NB4 (cell line): ENCODE measurements around the gene TRMT1.

Experiments used
- CTCF ChIP-seq: IDR thresholded peaks from one replicate; pipeline ENCODE4 v1.5.1; 2012; ENCODE audit warnings: low read depth, low read length
- MAX ChIP-seq: IDR thresholded peaks from 2 replicates; pipeline ENCODE4 v1.6.1; 2011; ENCODE audit warnings: low read depth, low read length
- POLR2A ChIP-seq: IDR thresholded peaks from 2 replicates; pipeline ENCODE4 v1.6.1; 2011; ENCODE audit warnings: mild to moderate bottlenecking; ENCODE audit not compliant: insufficient read length; ENCODE audit errors: extremely low read depth

DNA sequence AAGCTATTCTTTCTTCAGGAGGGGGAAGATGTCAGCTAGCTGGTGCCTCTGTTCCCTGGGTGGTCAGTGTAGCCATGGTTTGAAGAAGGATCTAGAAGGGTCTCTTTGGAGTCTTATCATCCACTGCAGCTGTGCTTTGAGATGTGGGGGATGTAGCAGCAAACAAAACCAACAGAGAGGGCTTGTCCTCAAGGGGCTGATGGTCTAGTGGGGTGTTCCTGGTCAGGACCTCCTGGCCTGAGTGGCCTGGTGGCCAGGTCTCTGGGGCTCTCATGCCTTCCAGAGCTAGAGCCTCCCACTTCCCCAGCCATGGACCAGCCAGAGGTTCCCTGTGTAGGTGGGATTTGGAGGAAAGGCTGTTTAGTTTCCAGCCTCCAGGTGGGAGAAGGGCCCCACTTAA is 54.2 kb downstream of the TRMT1 start:
- no peak for TF ChIP-seq CTCF
- no peak for TF ChIP-seq POLR2A
- TF ChIP-seq MAX: no peak
